D341Med (cell line): ENCODE measurements around the gene ELMO1.
"Not testable (repeated sequence)": the region's sequence is repeated elsewhere in the genome, so short reads cannot be mapped to it uniquely, and the experiment has no call there.

Experiments used
- DNase-seq: peaks from one replicate; pipeline ENCODE4 v3.0.0; 2012; ENCODE audit warnings: low spot score

Gene ELMO1

DNA sequence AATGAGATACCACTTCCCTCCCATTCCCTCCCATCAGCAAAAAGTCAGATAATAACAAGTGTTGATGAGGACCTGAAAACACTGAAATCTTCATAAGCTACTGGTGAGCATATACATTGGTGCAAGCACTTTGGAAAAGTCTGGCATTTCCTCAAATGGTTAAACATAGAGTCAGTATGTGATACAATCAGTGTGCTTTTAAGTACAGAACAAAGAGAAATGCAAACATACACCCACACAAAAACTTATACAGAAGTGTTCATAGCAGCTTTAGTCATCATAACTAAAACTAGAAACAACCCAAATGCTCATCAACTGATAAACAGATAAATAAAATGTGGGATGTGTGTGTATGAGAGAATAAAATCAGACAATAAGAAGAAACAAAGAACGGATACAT lies 261.9 kb downstream of the ELMO1 start:
- DNase-seq = no peak

- DNase-seq = no peak
Observed at GRCh38 chr7:37181550-37181932, 267.1 kb downstream of the ELMO1 start.

DNA sequence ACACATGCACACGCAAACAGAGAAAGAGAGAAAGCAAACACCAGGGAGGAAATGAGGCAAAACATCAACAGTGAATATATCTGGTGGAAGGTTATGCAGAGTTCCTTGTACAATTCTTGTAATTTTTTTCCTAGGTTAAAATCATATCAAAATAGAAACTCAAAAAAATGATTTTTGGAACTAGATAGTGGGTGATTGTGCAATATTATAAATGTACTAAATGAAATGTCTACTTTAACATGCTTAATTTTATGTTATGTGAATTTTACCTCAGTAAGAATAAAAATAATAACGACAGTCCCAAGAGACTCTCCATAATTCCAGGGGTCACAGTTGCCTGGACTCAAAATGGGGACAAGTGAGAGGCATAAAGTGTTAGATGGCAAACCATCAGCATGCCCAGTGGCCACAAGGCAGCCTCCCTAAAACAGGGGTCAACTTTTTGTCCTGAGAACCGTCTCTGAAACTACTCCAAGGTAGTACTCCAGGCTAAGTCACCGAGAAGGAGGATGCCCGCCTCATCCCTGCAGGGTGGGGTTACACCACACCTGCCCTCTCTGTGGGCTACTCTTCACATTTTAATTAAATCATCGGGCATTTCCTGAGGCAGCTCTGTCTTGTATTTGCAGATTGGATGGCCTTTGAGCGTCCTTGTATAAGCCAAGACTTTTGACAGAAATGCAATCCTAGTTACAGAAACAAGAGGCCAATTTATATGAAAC lies 267.7 kb downstream of the ELMO1 start:
- no peak for DNase-seq

- no peak for DNase-seq
Observed at GRCh38 chr7:37176079-37176478, 272.6 kb downstream of the ELMO1 start.

DNA sequence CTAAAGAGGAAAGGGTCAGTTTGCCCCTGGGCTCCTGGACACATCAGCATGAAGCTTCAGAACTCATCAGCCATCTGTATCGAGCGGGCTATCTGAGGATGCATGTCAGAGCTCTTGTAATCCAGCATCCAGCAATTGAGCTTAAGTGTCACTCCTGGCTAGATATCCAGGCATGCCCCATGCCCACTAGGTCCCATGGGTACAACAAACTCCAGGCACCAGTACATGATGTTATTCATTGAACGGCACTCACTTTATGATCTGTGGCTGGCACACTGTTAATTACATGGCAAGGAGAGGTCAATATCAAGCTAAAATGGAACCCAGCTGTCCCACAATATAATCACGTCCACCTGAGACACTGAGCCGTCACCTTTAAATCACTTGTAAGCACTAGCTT lies 274.2 kb downstream of the ELMO1 start:
- DNase-seq = no peak

DNA sequence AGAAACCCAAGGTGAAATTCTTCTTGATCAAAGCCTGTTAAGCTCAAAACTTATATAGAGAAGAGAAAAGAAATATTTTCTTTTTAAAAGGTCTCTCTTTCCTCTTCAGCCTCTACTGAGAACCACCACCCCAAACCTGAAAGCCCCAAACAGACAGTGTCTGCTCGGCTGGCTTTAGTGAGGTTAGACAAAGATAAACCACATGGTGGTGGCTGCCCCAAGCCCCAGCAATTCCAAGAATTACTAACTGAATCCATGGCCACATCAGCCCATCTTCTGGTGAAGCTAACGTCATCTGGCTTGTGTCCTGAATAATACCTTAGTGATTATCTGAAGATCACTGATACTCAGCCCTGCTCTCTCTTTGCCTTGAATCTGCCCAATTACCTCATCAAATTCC lies 275.0 kb downstream of the ELMO1 start:
- no peak for DNase-seq

- DNase-seq = no peak
Observed at GRCh38 chr7:37162106-37162505, 286.6 kb downstream of the ELMO1 start.

- no peak for DNase-seq
Observed at GRCh38 chr7:37160656-37161055, 288.0 kb downstream of the ELMO1 start.

GRCh38 chr7:37153376-37153775 lies 295.3 kb downstream of the ELMO1 start:
- no peak for DNase-seq

- no peak for DNase-seq
Observed at GRCh38 chr7:37151741-37152413, 296.8 kb downstream of the ELMO1 start.

GRCh38 chr7:37150856-37151255 lies 297.8 kb downstream of the ELMO1 start:
- no peak for DNase-seq

DNA sequence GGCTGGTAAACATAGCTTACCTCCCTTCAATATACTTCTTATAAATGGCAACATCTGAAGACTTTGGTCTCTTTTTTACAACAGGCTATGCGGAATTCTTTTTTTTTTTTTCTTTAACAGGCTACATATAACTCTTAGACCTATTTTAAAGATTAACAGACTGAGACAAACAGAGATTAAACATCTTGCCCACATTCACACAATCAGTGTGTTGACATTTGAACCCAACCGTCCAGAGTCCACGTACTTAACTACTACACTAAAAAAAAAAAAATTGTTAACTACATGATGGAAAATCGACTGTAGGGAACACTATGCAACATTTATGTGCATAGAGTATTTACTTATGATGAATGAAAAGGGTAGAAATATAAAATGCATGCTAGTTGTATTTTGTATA lies 298.5 kb downstream of the ELMO1 start:
- no peak for DNase-seq

- DNase-seq = no peak
Observed at GRCh38 chr7:37149773-37150124, 298.9 kb downstream of the ELMO1 start.

GRCh38 chr7:37149051-37149772 lies 299.5 kb downstream of the ELMO1 start:
- no peak for DNase-seq

DNA sequence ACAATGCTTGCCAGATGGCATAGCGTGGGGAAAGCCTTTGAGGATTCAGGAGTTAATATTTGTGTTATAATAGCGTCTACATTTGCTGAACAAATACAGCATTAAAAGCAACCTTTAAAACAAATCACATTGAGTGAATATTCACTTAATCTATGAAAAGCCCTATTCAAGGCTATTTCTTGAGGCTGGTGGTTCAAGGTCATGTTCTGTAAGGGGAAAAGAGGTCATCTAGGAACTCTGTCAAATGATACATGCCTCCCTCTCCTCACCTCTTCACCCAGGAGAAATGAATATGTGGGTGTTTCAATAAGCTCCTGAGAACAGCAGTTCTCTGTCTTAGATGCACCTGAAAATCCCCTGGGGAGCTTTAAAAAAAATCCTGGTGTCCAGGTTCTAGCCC lies 303.0 kb downstream of the ELMO1 start:
- no peak for DNase-seq

GRCh38 chr7:37144423-37144822 lies 304.2 kb downstream of the ELMO1 start:
- DNase-seq = no peak

DNA sequence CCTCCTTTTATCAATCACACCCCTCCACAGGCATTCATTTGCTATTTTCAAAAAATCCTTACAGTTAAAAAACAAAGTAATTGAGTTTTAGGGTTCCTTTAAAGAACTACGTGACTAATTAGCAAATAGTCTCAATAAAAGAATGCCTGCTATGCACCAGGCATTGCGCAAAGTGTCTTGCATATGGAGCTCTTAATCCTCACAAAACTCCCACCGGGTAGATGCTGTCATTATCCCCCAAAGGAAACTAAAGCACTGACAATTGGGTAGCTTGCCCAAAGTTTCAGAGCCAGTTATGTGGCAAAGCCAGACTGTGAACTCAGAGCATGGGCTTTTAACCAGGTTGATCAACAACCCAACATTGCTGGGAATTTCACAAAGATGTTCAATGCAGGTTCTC lies 305.7 kb downstream of the ELMO1 start:
- DNase-seq = no peak

- DNase-seq = no peak
Observed at GRCh38 chr7:37141742-37142141, 306.9 kb downstream of the ELMO1 start.

DNA sequence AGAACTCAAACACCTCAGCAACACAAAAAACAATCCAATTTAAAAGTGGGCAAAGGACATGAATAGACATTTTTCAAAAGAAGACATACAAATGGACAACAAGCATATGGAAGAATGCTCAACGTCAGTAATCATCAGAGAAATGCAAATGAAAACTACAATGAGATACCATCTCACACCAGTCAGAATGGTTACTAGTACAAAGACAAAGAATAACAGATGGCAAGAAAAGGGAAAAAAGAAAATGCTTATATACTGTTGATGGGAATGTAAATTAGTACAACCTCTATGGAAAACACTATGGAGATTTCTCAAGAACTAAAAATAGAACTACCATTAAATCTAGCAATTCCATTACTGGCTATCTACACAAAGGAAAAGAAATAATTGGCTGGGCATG lies 314.8 kb downstream of the ELMO1 start:
- DNase-seq = not testable (repeated sequence)

DNA sequence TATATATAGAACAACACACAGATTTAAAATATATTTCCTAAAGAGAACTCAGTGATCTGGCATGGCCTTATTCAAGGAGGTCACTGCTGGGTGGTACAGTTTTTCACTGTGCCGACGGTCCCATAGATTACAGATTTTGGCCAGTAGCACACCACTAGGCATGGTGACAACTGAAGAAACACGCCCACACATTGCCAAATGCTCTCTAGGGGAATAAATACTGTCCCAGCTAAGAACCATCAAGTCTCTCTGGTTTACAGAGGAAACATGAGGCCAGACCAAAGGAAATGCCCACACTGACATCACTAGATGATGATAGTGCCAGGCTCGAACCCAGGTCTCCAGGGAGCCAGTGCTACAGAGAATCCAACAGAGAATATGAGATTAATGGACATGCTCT lies 316.8 kb downstream of the ELMO1 start:
- no peak for DNase-seq

- DNase-seq = no peak
Observed at GRCh38 chr7:37129035-37129425, 319.6 kb downstream of the ELMO1 start.

GRCh38 chr7:37128327-37129034 lies 320.2 kb downstream of the ELMO1 start:
- no peak for DNase-seq
